Activated naive CD4-positive, alpha-beta T cell treated with anti-CD3 and anti-CD28 coated beads, Interleukin-2, amount 50 U/mL, for 24 hours (primary cell): Measurements from ENCODE around the gene GARRE1.
"Not testable (repeated sequence)": the region's sequence is repeated elsewhere in the genome, so short reads cannot be mapped to it uniquely, and the experiment has no call there.

ENCODE experiments used
- H3K27ac Mint-ChIP-seq: one replicate; pipeline ENCODE4 v1.8.0; 2021; ENCODE audit warnings: mild to moderate bottlenecking, mixed read lengths
- H3K27me3 Mint-ChIP-seq: one replicate; pipeline ENCODE4 v1.8.0; 2021; ENCODE audit warnings: mixed read lengths
- H3K36me3 Mint-ChIP-seq: one replicate; pipeline ENCODE4 v1.8.0; 2021; ENCODE audit warnings: mixed read lengths
- H3K4me1 Mint-ChIP-seq: one replicate; pipeline ENCODE4 v1.8.0; 2021; ENCODE audit warnings: mixed read lengths
- H3K4me3 Mint-ChIP-seq: one replicate; pipeline ENCODE4 v1.8.0; 2021; ENCODE audit warnings: mild to moderate bottlenecking, mixed read lengths
- H3K9me3 Mint-ChIP-seq: one replicate; pipeline ENCODE4 v1.8.0; 2021; ENCODE audit warnings: mixed read lengths

Gene GARRE1, protein sequence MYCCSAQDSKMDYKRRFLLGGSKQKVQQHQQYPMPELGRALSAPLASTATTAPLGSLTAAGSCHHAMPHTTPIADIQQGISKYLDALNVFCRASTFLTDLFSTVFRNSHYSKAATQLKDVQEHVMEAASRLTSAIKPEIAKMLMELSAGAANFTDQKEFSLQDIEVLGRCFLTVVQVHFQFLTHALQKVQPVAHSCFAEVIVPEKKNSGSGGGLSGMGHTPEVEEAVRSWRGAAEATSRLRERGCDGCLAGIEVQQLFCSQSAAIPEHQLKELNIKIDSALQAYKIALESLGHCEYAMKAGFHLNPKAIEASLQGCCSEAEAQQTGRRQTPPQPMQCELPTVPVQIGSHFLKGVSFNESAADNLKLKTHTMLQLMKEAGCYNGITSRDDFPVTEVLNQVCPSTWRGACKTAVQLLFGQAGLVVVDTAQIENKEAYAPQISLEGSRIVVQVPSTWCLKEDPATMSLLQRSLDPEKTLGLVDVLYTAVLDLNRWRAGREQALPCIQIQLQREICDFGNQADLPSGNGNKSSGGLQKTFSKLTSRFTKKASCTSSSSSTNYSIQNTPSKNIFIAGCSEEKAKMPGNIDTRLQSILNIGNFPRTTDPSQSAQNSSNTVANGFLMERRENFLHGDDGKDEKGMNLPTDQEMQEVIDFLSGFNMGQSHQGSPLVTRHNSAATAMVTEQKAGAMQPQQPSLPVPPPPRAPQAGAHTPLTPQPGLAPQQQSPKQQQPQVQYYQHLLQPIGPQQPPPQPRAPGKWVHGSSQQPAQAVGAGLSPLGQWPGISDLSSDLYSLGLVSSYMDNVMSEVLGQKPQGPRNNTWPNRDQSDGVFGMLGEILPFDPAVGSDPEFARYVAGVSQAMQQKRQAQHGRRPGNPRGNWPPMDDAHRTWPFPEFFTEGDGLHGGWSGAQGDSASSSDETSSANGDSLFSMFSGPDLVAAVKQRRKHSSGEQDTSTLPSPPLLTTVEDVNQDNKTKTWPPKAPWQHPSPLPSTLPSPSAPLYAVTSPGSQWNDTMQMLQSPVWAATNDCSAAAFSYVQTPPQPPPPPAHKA (N-terminal part only)

DNA sequence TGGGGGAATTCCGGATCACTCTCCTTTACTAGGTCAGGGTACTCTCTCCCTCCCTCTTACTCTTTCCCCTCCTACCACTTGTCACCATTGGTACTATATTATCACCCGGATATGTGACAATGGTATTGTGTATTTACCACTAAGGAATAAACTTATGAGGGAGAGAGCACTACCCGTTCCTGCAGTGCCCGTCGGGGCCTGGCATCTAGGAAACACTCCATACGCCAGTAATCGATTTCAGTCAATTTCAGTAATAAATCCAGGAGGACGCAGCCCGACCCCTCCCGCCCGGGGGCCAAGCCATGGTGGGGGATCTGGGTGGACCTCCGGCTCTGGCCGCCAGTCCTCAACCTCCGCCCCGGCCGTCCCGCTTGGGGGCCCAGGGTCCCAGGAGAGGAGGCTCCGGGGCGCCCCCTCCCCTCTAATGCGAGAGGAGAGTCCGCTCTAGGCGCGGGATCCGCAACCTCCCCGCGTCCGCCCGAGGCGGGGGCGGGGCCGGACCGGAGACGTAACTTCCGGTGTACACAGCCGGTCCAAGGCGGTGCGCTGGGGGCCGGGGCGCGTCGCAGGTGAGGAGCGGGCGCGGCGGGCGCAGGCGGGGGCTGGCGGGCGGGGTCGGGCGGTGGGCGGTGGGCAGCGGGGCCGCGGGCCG, at the start of gene GARRE1:
TSS of gene GARRE1 (plus strand) at position 509 of the 652 bp plus-strand sequence. CDS start 45,920 bp downstream, outside the sequence.
- Mint-ChIP-seq H3K27ac (peak within 1 kb of the TSS; percentile 97), H3K4me3 (peak within 1 kb of the TSS; percentile 89), H3K36me3 (no peaks in the 10 kb centered on the region), H3K9me3 (no peaks in the 10 kb centered on the region), H3K4me1 (peaks cover 36% of the 10 kb centered on the region), H3K27me3 (no peaks in the 10 kb centered on the region)

DNA sequence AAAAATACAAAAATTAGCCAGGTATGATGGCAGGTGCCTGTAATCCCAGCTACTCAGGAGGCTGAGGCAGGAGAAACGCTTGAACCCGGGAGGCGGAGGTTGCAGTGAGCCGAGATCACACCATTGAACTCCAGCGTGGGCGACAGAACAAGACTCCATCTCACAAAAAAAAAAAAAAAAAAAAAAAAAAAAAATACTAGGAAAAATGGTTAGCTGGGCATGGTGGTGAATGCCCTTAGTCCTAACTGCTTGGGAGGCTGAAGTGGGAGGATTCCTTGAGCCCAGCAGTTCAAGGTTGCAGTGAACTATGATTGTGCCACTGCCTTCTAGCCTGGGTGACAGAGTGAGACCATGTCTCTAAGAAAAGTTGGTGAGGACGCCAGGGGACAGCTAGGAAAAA, 49.0 kb upstream of the GARRE1 start:
- H3K27ac Mint-ChIP-seq, H3K36me3 Mint-ChIP-seq, H3K27me3 Mint-ChIP-seq: not testable (repeated sequence)

DNA sequence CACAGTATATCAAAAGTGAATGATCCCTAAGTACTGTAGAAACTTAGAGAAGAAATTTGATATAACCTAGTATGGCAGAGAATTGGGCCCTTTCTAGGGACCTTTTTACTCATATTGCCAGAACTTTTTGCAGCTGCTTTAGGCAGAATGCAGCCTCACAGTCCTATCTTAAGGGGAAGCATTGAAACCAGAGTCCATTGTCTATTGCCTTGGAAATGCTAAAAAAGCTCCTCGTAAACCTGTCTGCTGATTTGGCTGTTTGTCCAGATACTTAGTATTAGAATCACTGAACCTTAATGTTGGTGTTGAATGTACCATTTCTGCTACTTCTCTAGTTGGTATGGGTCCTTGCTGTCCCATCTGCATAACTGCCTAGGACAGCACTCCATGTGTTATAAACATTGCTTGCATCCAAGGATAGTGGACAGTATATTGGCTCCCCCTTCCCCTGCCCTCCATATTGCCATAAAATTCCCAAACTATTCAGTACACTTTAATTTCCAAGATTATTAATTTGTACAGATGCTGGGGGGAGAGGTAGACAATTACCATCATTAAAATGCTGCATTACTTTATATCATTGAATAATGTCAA, 46.0 kb upstream of the GARRE1 start:
- H3K27ac Mint-ChIP-seq: no peak overlapping the region
- H3K4me3 Mint-ChIP-seq: no peak overlapping the region
- peaks cover 7% of the 10 kb centered on the region for H3K36me3 Mint-ChIP-seq
- H3K27me3 Mint-ChIP-seq: no peaks in the 10 kb centered on the region
- H3K9me3 Mint-ChIP-seq: no peaks in the 10 kb centered on the region
- peaks cover 13% of the 10 kb centered on the region for H3K4me1 Mint-ChIP-seq

More for the DNA sequence above, 49.0 kb upstream of the GARRE1 start:
- not testable (repeated sequence) for H3K9me3 Mint-ChIP-seq, H3K4me3 Mint-ChIP-seq
- peaks cover 19% of the 10 kb centered on the region for H3K4me1 Mint-ChIP-seq

DNA sequence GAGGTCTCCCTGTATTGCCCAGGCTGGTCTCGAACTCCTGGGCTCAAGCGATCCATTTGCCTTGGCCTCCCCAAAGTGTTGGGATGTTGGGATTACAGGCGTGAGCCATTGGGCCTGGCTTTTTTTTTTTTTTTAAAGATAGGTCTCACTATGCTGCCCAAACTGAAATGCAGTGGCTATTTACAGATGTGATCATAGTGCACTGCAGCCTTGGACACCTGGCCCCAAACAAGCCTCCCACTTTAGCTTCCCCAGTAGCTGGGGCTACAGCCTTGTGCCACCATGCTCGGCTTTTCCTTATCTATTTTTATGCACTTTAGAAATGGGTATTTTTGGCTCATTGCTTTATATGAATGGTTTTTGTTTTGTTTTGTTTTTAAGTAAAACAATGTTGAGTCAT, 44.6 kb upstream of the GARRE1 start:
- peaks cover 7% of the 10 kb centered on the region for H3K36me3 Mint-ChIP-seq
- no peaks in the 10 kb centered on the region for H3K27me3 Mint-ChIP-seq
- no peak overlapping the region for H3K27ac Mint-ChIP-seq
- peaks cover 17% of the 10 kb centered on the region for H3K4me1 Mint-ChIP-seq
- H3K4me3 Mint-ChIP-seq: no peak overlapping the region
- no peaks in the 10 kb centered on the region for H3K9me3 Mint-ChIP-seq

- H3K27me3 Mint-ChIP-seq: no peaks in the 10 kb centered on the region
- H3K4me3 Mint-ChIP-seq: no peak overlapping the region
- no peak overlapping the region for H3K27ac Mint-ChIP-seq
- peaks cover 27% of the 10 kb centered on the region for H3K4me1 Mint-ChIP-seq
- peaks cover 2% of the 10 kb centered on the region for H3K36me3 Mint-ChIP-seq
- no peaks in the 10 kb centered on the region for H3K9me3 Mint-ChIP-seq
Observed at GRCh38 chr19:34213283-34213682, 41.1 kb upstream of the GARRE1 start.

- no peak overlapping the region for H3K27ac Mint-ChIP-seq
- H3K36me3 Mint-ChIP-seq: peaks cover 4% of the 10 kb centered on the region
- no peaks in the 10 kb centered on the region for H3K27me3 Mint-ChIP-seq
- no peaks in the 10 kb centered on the region for H3K9me3 Mint-ChIP-seq
- no peak overlapping the region for H3K4me3 Mint-ChIP-seq
- H3K4me1 Mint-ChIP-seq: peaks cover 30% of the 10 kb centered on the region
Observed at GRCh38 chr19:34214040-34214439, 40.3 kb upstream of the GARRE1 start.

DNA sequence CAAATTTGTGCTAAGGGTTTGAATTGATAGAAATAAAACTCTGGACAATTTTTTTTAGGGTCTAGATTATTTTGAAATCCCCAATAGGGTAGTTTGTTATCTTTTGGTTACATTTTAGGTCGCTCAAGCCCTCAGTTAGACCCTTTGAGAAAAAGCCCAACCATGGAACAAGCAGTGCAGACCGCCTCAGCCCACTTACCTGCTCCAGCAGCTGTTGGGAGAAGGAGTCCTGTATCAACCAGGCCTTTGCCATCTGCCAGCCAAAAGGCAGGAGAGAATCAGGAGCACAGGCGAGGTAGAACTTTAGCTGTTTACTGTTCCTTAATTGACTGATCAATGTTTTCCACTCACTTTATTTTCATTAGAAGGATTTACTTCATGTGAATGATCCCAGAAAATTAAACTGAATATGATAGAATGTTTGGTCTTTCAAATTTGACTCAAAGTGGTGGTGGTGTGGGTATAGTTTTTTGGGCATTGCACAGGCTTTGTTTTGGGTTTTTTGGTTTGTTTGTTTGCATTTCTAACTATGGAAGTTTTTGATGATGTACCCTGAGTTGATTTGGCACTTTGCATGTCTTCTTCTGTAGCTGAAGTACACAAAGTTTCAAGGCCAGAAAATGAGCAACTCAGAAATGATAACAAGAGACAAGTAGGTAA, 39.2 kb upstream of the GARRE1 start:
- Mint-ChIP-seq H3K4me3 (no peak overlapping the region), H3K9me3 (no peaks in the 10 kb centered on the region), H3K27ac (peak overlapping the region; percentile 14), H3K27me3 (no peaks in the 10 kb centered on the region), H3K4me1 (peaks cover 39% of the 10 kb centered on the region), H3K36me3 (peaks cover 6% of the 10 kb centered on the region)

DNA sequence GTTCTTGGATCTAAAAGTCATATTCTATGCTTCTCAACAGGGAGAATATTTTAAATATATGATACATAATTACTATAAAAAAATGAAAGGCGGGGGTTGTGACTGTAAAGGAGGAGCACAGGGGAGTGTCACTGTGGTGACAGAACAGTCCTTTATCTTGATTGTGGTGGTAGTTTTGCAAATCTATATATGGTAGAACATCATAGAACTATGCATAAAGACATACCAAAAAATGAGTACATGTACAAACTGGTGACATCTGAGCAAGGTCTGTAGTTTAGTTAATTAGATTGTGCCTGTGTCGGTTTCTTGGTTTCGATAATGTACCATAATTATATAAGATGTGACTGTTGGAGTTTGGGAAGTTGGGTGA, 38.7 kb upstream of the GARRE1 start:
- Mint-ChIP-seq H3K27ac (no peak overlapping the region), H3K4me3 (no peak overlapping the region), H3K36me3 (peaks cover 10% of the 10 kb centered on the region)

DNA sequence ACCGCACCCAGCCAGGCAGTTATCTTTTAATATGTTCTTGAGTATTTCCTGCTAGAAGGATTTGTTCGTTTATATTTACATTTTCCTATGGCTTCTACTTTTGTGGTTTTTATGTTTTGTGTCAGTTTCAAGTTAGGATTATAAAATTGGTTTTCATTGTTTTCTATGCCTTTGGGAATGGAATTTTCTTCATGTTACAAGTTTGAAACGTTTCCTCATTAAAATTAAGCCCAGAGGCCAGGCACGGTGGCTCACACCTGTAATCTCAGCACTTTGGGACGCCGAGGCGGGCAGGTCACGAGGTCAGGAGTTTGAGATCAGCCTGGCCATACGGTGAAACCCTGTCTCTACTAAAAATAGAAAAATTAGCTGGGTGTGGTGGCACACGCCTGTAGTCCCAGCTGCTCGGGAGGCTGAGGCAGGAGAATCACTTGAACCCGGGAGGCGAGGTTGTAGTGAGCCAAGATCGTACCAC, 37.6 kb upstream of the GARRE1 start:
- not testable (repeated sequence) for H3K27me3 Mint-ChIP-seq, H3K9me3 Mint-ChIP-seq, H3K27ac Mint-ChIP-seq
- peaks cover 15% of the 10 kb centered on the region for H3K36me3 Mint-ChIP-seq
- peak overlapping the region; percentile 44 for H3K4me3 Mint-ChIP-seq
- H3K4me1 Mint-ChIP-seq: peaks cover 51% of the 10 kb centered on the region

More for the DNA sequence above, 38.7 kb upstream of the GARRE1 start:
- H3K4me1 Mint-ChIP-seq: peaks cover 43% of the 10 kb centered on the region
- H3K27me3 Mint-ChIP-seq: no peaks in the 10 kb centered on the region
- H3K9me3 Mint-ChIP-seq: no peaks in the 10 kb centered on the region

GRCh38 chr19:34217952-34218817, 36.2 kb upstream of the GARRE1 start:
- peaks cover 60% of the 10 kb centered on the region for H3K4me1 Mint-ChIP-seq
- H3K27ac Mint-ChIP-seq: peak overlapping the region; percentile 84
- peaks cover 16% of the 10 kb centered on the region for H3K36me3 Mint-ChIP-seq
- no peaks in the 10 kb centered on the region for H3K27me3 Mint-ChIP-seq
- H3K9me3 Mint-ChIP-seq: no peaks in the 10 kb centered on the region
- peak overlapping the region; percentile 64 for H3K4me3 Mint-ChIP-seq

DNA sequence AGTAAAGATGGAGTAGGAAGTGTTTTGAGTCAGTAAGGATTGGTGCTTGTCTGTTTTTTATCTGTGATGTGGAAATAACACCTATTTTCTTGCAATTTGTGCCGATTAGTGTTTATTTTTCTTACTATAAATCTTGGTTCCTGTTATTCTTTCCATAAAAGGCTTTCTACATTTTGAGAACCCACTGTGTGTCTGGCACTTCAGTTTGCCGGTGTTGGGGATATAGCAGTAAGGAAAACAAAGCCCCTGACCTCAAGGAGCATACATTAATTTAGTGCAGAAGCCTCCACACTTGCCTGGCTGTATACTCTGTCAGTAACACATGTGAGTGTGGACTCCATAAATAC, 35.6 kb upstream of the GARRE1 start:
- Mint-ChIP-seq H3K27me3 (no peaks in the 10 kb centered on the region), H3K9me3 (no peaks in the 10 kb centered on the region), H3K4me3 (peak overlapping the region; percentile 64), H3K36me3 (peaks cover 21% of the 10 kb centered on the region), H3K4me1 (peaks cover 64% of the 10 kb centered on the region), H3K27ac (peak overlapping the region; percentile 84)

- H3K27me3 Mint-ChIP-seq: no peaks in the 10 kb centered on the region
- H3K27ac Mint-ChIP-seq: peak overlapping the region; percentile 70
- H3K4me1 Mint-ChIP-seq: peaks cover 67% of the 10 kb centered on the region
- H3K9me3 Mint-ChIP-seq: no peaks in the 10 kb centered on the region
- peaks cover 32% of the 10 kb centered on the region for H3K36me3 Mint-ChIP-seq
- H3K4me3 Mint-ChIP-seq: no peak overlapping the region
Observed at GRCh38 chr19:34220472-34221063, 33.8 kb upstream of the GARRE1 start.

DNA sequence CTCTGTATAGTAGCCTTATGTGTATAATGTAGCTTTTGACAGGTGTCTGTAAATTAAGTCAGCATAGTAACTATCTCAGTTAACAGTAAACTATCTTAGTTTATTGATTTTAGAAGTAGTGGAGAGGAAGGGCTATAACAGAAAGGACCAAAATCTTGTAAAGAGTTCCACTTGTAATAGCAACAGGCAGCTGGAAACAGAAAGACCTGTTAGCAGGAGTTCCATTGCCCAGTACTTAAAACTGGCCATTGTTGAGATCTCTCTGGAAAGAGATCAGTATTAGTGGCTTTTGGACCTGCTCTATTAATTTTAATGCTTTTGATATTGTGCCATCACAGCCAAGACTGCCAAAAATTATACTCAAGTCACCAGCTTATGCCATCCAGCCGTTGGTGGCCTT, 32.0 kb upstream of the GARRE1 start:
- Mint-ChIP-seq H3K27me3 (no peaks in the 10 kb centered on the region), H3K36me3 (peaks cover 37% of the 10 kb centered on the region), H3K4me3 (no peak overlapping the region), H3K27ac (no peak overlapping the region), H3K4me1 (peaks cover 77% of the 10 kb centered on the region), H3K9me3 (no peaks in the 10 kb centered on the region)
